Measurements from ENCODE around the gene STK11.
A peak's percentile ranks its signal among the peaks of the same experiment; 100 is the strongest.

STK11 gene

DNA sequence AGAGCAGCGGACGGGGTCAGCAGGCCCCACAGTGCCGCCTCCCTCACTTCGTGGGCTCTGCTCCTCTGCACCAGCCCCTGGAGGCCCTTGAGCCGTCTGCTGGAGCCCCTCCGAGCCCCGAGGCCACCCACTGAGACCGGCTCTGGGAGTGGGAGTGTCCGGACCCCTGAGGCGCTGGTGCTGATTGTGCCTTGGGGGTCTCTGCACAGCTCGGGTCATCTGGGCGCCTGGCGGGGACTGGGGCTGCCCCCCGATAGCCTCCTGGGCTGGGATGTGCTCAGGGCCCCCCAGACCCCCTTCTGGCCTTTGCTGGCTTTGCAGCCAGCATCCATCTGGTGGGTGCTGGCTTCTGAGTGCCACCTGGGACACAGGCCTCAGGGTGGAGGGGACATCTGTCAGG lies 16.8 kb downstream of the STK11 start:
- no peak for DNase-seq (ENCODE audit: low spot score)
- Histone ChIP-seq H3K14ac (ENCODE audit: low read length) (no peak overlapping the region), H3K9ac (ENCODE audit: low read depth, low read length, poor library complexity) (no peak overlapping the region), H3K27ac (replicated peaks; ENCODE audit: low read length) (peak overlapping the region; percentile 15), H3K79me1 (ENCODE audit: low read depth, low read length) (peaks cover 36% of the 10 kb centered on the region), H3K9me3 (replicated peaks in 1 of 2; ENCODE audit: control insufficient read depth in 2 of 2, insufficient read depth in 1 of 2, low read depth in 1 of 2, low read length in 2 of 2) (no peaks in the 10 kb centered on the region), H4K91ac (ENCODE audit: low read depth, low read length, poor library complexity) (no peak overlapping the region), H2BK5ac (ENCODE audit: low read length) (peak overlapping the region; percentile 0), H3K36me3 (replicated peaks in 1 of 2; ENCODE audit: control insufficient read depth in 2 of 2, insufficient read depth in 2 of 2, low read length in 2 of 2) (peaks cover 13 to 72% of the 10 kb centered on the region in 2 donors), H3K4me1 (ENCODE audit: control insufficient read depth in 2 of 2, insufficient read depth in 1 of 2, low read depth in 1 of 2, low read length in 2 of 2) (peaks cover 0 to 5% of the 10 kb centered on the region in 2 donors), H3K4me3 (ENCODE audit: low read length in 2 of 2) (no peak overlapping the region), H3K18ac (ENCODE audit: low read length) (peak overlapping the region; percentile 22), H2BK120ac (ENCODE audit: low read depth, low read length) (no peak overlapping the region), H4K8ac (ENCODE audit: low read depth, low read length) (no peak overlapping the region), H2BK12ac (ENCODE audit: low read length) (no peak overlapping the region), H3K4me2 (ENCODE audit: insufficient read depth, low read length, poor library complexity, severe bottlenecking) (no peak overlapping the region), H2AFZ (ENCODE audit: low read length) (no peak overlapping the region), H3K4ac (ENCODE audit: low read length) (no peak overlapping the region), H2AK5ac (ENCODE audit: low read depth, low read length) (no peak overlapping the region), H3K23ac (ENCODE audit: low read depth, low read length, poor library complexity) (no peak overlapping the region), H2BK15ac (ENCODE audit: low read length) (no peak overlapping the region), H3K27me3 (ENCODE audit: control insufficient read depth in 3 of 3, insufficient read depth in 3 of 3, low read depth in 1 of 3, low read length in 3 of 3) (no peaks in the 10 kb centered on the region)
- no CpG with 5 or more reads among the region's 14 CpGs for WGBS, 2 donors (ENCODE audit: extremely low coverage in 2 of 2, insufficient read length in 2 of 2, insufficient replicate concordance in 1 of 2)

GRCh38 chr19:1223018-1223855 lies 17.7 kb downstream of the STK11 start:
- no CpG with 5 or more reads among the region's 48 CpGs for WGBS, 2 donors (ENCODE audit: extremely low coverage in 2 of 2, insufficient read length in 2 of 2, insufficient replicate concordance in 1 of 2)
- no peak overlapping the region for H3K14ac ChIP-seq (ENCODE audit: low read length)
- H2AK5ac ChIP-seq (ENCODE audit: low read depth, low read length), result peak overlapping the region; percentile 63
- H3K4me3 ChIP-seq (ENCODE audit: low read length in 2 of 2), result no peak overlapping the region
- H3K9ac ChIP-seq (ENCODE audit: low read depth, low read length, poor library complexity), result peak overlapping the region; percentile 50
- H3K36me3 ChIP-seq (replicated peaks in 1 of 2; ENCODE audit: control insufficient read depth in 2 of 2, insufficient read depth in 2 of 2, low read length in 2 of 2), result peaks cover 16 to 79% of the 10 kb centered on the region in 2 donors
- peak overlapping the region; percentile 89 for H3K23ac ChIP-seq (ENCODE audit: low read depth, low read length, poor library complexity)
- no peaks in the 10 kb centered on the region for H3K9me3 ChIP-seq (replicated peaks in 1 of 2; ENCODE audit: control insufficient read depth in 2 of 2, insufficient read depth in 1 of 2, low read depth in 1 of 2, low read length in 2 of 2)
- H2AFZ ChIP-seq (ENCODE audit: low read length), result no peak overlapping the region
- H2BK12ac ChIP-seq (ENCODE audit: low read length), result peak overlapping the region; percentile 22
- H2BK15ac ChIP-seq (ENCODE audit: low read length), result no peak overlapping the region
- no peaks in the 10 kb centered on the region for H3K27me3 ChIP-seq (ENCODE audit: control insufficient read depth in 3 of 3, insufficient read depth in 3 of 3, low read depth in 1 of 3, low read length in 3 of 3)
- no peak overlapping the region for H2BK120ac ChIP-seq (ENCODE audit: low read depth, low read length)
- no peak overlapping the region for H3K4me2 ChIP-seq (ENCODE audit: insufficient read depth, low read length, poor library complexity, severe bottlenecking)
- peaks cover 0 to under 1% of the 10 kb centered on the region in 2 donors for H3K4me1 ChIP-seq (ENCODE audit: control insufficient read depth in 2 of 2, insufficient read depth in 1 of 2, low read depth in 1 of 2, low read length in 2 of 2)
- H3K18ac ChIP-seq (ENCODE audit: low read length), result peak overlapping the region; percentile 13
- H3K79me1 ChIP-seq (ENCODE audit: low read depth, low read length), result peaks cover 32% of the 10 kb centered on the region
- peak overlapping the region; percentile 23 for H4K8ac ChIP-seq (ENCODE audit: low read depth, low read length)
- H3K4ac ChIP-seq (ENCODE audit: low read length), result no peak overlapping the region
- DNase-seq (ENCODE audit: low spot score), result no peak
- no peak overlapping the region for H2BK5ac ChIP-seq (ENCODE audit: low read length)
- H3K27ac ChIP-seq (replicated peaks; ENCODE audit: low read length), result no peak overlapping the region
- no peak overlapping the region for H4K91ac ChIP-seq (ENCODE audit: low read depth, low read length, poor library complexity)

DNA sequence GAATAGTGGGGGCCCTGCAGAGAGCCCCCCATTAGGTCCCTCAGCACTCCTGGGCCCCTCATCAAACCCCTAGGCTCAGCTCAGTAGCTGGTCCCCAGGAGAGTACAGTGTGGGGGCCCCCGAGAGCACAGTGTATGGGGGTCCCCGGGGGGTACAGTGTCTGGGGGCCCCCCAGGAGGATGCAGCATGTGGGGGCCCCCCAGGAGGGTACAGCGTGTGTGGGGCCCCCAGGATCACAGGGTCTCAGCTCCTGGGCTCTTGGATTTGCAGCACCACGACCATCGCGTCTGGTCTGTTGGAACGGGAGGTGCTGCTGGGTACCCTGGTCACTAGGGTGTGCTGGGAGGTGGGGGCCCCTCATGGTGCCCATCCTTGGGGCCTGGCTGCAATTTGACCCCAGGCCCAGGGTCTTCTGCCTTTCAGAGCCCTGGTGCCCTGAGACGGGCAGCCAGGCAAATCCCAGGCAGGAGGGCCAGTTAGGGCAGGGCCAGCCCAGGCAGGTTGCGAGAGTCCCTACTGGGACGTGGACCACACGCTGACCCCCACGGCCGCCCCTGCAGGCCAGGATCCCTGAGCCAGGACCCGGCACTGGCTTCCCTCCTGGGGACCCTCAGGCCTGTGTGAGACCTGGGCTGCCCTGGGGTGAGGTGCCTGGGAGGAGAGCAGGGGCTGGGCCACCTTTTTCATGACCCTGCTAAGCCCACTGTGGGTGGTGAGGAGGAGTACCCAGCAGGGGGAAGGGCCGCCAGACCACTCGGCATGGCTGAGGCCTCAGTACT lies 18.7 kb downstream of the STK11 start:
- peak overlapping the region; percentile 53 for H2BK5ac ChIP-seq (ENCODE audit: low read length)
- peaks cover 19 to 77% of the 10 kb centered on the region in 2 donors for H3K36me3 ChIP-seq (replicated peaks in 1 of 2; ENCODE audit: control insufficient read depth in 2 of 2, insufficient read depth in 2 of 2, low read length in 2 of 2)
- H3K18ac ChIP-seq (ENCODE audit: low read length), result no peak overlapping the region
- no peak for DNase-seq (ENCODE audit: low spot score)
- H2AFZ ChIP-seq (ENCODE audit: low read length), result no peak overlapping the region
- H3K9me3 ChIP-seq (replicated peaks in 1 of 2; ENCODE audit: control insufficient read depth in 2 of 2, insufficient read depth in 1 of 2, low read depth in 1 of 2, low read length in 2 of 2), result no peaks in the 10 kb centered on the region
- H3K4me2 ChIP-seq (ENCODE audit: insufficient read depth, low read length, poor library complexity, severe bottlenecking), result no peak overlapping the region
- H2BK15ac ChIP-seq (ENCODE audit: low read length), result no peak overlapping the region
- no peak overlapping the region for H2BK12ac ChIP-seq (ENCODE audit: low read length)
- H3K27ac ChIP-seq (replicated peaks; ENCODE audit: low read length), result no peak overlapping the region
- WGBS, 2 donors (ENCODE audit: extremely low coverage in 2 of 2, insufficient read length in 2 of 2, insufficient replicate concordance in 1 of 2), result no CpG with 5 or more reads among the region's 16 CpGs
- H3K4me1 ChIP-seq (ENCODE audit: control insufficient read depth in 2 of 2, insufficient read depth in 1 of 2, low read depth in 1 of 2, low read length in 2 of 2), result no peaks in the 10 kb centered on the region
- H2AK5ac ChIP-seq (ENCODE audit: low read depth, low read length), result peak overlapping the region; percentile 63
- no peaks in the 10 kb centered on the region for H3K27me3 ChIP-seq (ENCODE audit: control insufficient read depth in 3 of 3, insufficient read depth in 3 of 3, low read depth in 1 of 3, low read length in 3 of 3)
- H3K23ac ChIP-seq (ENCODE audit: low read depth, low read length, poor library complexity), result peak overlapping the region; percentile 73
- no peak overlapping the region for H2BK120ac ChIP-seq (ENCODE audit: low read depth, low read length)
- H4K91ac ChIP-seq (ENCODE audit: low read depth, low read length, poor library complexity), result no peak overlapping the region
- peaks cover 25% of the 10 kb centered on the region for H3K79me1 ChIP-seq (ENCODE audit: low read depth, low read length)
- peak overlapping the region in 1 of 2 donors; percentile 15 for H3K4me3 ChIP-seq (ENCODE audit: low read length in 2 of 2)
- H3K14ac ChIP-seq (ENCODE audit: low read length), result peak overlapping the region; percentile 21
- no peak overlapping the region for H4K8ac ChIP-seq (ENCODE audit: low read depth, low read length)
- H3K4ac ChIP-seq (ENCODE audit: low read length), result no peak overlapping the region
- H3K9ac ChIP-seq (ENCODE audit: low read depth, low read length, poor library complexity), result peak overlapping the region; percentile 60

- Histone ChIP-seq H3K4me3 (ENCODE audit: low read length in 2 of 2) (no peak overlapping the region), H3K9me3 (replicated peaks in 1 of 2; ENCODE audit: control insufficient read depth in 2 of 2, insufficient read depth in 1 of 2, low read depth in 1 of 2, low read length in 2 of 2) (no peaks in the 10 kb centered on the region), H3K79me1 (ENCODE audit: low read depth, low read length) (peaks cover 23% of the 10 kb centered on the region), H2BK5ac (ENCODE audit: low read length) (peak overlapping the region; percentile 24), H3K36me3 (replicated peaks in 1 of 2; ENCODE audit: control insufficient read depth in 2 of 2, insufficient read depth in 2 of 2, low read length in 2 of 2) (peaks cover 19 to 77% of the 10 kb centered on the region in 2 donors), H3K9ac (ENCODE audit: low read depth, low read length, poor library complexity) (no peak overlapping the region), H2BK15ac (ENCODE audit: low read length) (no peak overlapping the region), H4K91ac (ENCODE audit: low read depth, low read length, poor library complexity) (no peak overlapping the region), H3K27me3 (ENCODE audit: control insufficient read depth in 3 of 3, insufficient read depth in 3 of 3, low read depth in 1 of 3, low read length in 3 of 3) (no peaks in the 10 kb centered on the region), H3K27ac (replicated peaks; ENCODE audit: low read length) (no peak overlapping the region), H2AK5ac (ENCODE audit: low read depth, low read length) (no peak overlapping the region), H3K4me1 (ENCODE audit: control insufficient read depth in 2 of 2, insufficient read depth in 1 of 2, low read depth in 1 of 2, low read length in 2 of 2) (no peaks in the 10 kb centered on the region), H2BK120ac (ENCODE audit: low read depth, low read length) (no peak overlapping the region), H2AFZ (ENCODE audit: low read length) (no peak overlapping the region), H2BK12ac (ENCODE audit: low read length) (no peak overlapping the region), H4K8ac (ENCODE audit: low read depth, low read length) (no peak overlapping the region), H3K4ac (ENCODE audit: low read length) (no peak overlapping the region), H3K18ac (ENCODE audit: low read length) (peak overlapping the region; percentile 17), H3K14ac (ENCODE audit: low read length) (no peak overlapping the region), H3K4me2 (ENCODE audit: insufficient read depth, low read length, poor library complexity, severe bottlenecking) (no peak overlapping the region), H3K23ac (ENCODE audit: low read depth, low read length, poor library complexity) (peak overlapping the region; percentile 31)
- DNase-seq (ENCODE audit: low spot score), result no peak
- no CpG with 5 or more reads among the region's 16 CpGs for WGBS, 2 donors (ENCODE audit: extremely low coverage in 2 of 2, insufficient read length in 2 of 2, insufficient replicate concordance in 1 of 2)
Observed at GRCh38 chr19:1224847-1225246, 19.3 kb downstream of the STK11 start.

Measured in neuronal stem cell (in vitro differentiated cells).